DMS 273 treated with DMSO at 0.1 percent for 48 hours (cell line): Measurements from ENCODE around the gene SYDE2.
"Not testable (repeated sequence)": the region's sequence is repeated elsewhere in the genome, so short reads cannot be mapped to it uniquely, and the experiment has no call there.

Experiments
- DNase-seq: peaks from one replicate; lab custom pipeline; 2025; lab: John Stamatoyannopoulos, UW

The SYDE2 gene

DNA sequence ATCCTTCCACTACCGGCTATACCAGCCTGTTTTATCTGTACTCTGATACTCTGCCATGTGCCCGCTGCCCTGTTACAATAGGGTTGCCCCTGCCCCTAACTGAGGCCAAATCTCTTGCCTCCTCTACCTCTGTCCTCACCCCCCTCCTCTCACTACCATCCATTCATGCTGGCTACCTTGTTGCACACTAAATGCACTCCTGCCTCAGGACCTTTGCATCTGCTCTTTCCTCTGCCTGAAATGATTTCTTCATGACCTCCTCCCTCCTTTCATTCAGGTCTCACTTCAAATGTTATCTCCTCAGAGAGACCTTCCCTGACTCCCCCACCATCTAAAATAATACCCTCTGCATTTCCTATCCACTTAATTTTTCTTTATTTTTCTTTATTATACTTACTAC, 7.7 kb upstream of the SYDE2 start:
- DNase-seq = no peak

DNA sequence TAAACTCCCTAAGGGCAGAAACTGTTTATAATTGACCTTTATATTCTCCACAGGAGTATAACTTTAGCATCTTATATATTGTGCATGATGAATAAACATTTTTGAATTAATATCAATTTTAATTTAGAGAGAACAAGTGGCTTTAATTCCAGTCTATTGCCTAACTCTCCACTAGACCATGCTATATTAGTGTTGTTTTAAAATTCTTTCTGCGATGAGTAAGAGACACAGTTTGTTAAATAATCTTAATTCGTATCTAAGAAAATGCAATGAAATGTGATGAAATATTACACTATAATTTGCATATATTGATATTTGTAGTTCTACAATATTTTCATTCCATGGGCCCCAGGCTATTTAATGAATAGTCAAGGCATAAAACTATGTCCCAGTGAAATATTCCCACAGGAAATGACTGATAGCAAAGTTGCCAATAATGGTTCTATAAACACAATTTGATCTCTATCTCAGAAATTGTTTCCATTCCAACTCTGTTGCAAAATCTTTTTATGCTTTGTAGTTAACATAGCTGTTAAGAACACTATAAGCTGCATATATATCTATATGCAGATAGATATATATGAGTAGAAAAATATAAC, 2.9 kb upstream of the SYDE2 start:
- no peak for DNase-seq

DNA sequence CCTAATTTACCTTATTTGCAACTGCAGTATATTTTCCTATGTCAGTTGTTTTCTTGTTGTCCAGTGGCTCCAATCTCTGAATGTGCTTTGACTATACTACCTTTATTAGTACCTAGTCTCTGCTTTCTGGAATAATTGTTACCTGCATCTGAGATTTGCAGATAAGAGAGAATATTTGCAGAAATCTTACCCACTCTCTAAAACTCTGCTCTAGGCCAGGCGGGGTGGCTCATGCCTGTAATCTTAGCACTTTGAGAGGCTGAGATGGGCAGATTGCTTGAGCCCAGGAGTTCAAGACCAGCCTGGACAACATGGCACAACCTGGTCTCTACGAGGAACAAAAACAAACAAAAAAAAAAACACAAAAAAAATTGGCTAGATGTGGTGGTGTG, 2.0 kb upstream of the SYDE2 start:
- no peak for DNase-seq

DNA sequence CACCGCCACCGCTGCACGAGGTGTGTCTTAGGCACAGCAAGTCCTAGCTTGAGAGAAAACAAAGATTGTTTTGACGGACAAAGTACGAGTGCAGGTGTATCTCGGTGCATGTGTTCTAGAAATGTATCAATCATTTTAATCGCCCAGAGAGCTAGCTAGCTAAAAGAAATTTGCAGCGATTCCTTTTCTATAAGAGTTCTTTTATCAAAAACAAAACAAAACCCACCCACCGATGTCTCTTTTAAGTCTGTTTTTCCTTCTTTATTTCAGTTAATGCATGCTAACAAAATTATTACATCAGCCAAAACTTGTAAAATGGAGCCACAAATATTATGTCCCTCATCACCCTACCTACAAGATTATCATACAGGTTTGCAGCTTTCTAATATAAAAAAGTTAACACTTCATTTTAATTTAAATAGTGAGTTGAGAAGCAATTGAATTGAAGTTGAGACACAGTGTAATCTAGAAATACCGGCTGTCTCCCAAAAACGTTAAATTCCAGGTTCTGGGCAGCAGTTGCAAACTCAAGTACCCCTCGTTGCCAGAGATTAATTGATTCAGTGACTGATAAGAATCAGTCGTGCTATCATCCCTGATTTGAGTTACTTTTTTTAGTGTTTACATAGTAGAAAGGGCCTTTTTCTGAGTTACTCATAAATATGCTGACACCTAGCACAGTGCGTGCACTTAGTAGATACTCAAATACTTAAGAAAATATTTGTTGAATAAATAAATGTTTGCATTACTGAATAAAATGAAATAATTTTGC, 1.5 kb upstream of the SYDE2 start:
- no peak for DNase-seq

DNA sequence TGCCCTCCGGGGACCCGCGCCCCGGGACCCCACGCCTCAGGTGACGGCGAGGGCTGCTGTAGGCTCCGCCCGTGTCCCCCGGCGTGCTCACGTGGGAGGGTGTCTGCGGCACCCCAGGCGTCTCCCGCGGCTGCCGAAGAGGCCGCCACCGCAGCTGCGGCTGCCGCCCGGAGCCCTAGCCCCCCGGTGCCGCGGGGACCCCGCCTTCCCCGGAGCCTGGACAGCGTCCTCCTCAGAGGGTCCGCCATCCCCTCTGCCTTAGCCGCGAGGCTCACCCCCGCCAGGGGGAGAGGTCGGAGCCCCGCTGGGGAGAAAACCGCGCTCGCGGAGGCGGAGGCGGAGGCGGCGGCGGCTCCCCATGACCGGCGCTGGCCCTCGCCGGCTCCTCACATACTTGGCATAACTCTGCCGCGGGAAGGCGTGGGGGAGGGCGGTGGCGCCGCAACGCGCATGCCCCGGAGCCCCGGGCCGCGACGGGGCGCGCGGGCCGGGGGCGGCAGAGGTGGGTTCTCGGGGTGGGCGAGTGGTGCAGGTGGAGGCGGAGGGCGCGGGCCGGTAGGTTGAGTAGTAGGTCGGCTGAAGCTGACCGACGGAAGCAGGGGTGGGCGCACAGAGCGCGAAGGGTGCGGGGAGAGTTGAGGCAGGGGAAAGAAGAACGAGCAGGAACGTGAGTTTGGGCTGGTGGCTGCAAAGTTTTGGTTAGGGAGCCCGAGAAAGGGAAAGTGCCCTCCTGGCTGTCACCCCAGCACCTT, 700 bp upstream of the SYDE2 start:
- DNase-seq = no peak

DNA sequence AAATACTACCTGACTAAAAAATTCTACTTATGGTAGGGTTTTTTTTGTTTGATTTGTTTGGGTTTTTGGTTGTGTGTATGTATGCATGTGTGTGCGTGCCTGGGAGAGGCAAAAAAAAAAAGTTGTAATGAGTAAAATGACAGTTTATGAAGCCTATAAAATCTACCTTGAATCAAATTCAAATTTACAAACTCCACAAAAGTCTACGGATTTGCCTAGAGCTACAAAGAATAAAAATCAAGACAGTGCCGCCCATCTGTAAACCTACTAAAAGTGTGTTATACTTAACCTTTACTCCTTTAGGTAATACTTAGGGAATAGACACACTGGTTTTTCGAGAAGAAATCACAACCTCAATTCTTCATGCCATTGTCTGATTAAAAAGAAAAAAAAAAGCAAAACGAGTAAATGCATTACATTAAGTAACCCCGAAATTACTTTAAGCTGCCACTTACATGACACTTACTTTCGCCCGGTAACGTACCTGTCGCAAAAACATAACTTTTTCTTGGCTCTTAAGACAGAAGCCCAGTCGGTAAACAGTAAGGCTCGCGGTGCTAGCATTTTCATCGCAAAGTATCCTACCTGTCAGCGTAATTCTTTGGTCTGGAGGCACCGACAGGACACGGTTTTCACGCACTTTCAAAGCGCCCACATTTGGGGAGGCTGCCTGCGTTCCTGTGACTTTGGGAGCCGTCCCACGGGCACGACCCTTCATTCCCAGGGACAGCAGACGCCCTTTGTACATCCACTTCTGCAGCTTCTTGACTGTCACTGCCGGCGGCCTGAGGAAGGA, 951 bp downstream of the SYDE2 start:
- peak; percentile 7 for DNase-seq

DNA sequence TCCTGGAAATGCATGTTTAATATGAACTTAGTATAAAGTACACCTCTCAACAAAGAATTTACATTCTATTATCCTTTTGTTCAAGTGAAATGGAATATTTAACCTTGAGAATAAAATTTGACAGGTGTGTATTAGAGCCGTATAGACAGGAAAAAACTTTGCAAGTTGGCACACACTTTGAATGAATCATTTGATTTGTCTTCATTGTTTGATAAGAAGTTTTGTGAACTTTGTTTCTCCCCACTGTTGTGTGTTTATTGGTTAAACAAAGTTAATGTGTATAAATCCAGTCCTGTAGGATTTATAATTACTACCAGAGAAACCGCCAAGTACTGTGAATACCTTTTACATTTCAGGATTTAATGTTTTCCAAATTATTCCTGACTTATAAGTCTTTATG, 2.0 kb downstream of the SYDE2 start:
- DNase-seq = no peak

DNA sequence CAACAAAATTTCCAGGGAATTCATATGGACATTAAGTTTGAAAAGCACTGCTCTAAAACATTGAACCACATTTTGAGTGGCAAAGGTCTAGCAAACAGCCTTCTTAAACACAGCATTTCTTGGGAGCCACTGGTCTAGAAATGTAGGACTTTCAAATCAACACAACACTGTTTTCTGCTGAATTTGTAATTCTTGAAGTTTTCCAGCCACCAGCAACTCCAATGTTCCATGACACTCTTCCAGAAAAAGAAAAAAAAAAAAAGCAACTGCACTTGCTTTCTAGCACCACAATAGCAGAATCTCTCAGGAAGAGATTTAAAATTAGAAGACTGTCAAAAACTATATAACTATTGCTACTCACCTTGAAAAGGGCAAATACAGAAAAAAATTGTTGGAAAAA, 4.5 kb downstream of the SYDE2 start:
- DNase-seq = no peak

DNA sequence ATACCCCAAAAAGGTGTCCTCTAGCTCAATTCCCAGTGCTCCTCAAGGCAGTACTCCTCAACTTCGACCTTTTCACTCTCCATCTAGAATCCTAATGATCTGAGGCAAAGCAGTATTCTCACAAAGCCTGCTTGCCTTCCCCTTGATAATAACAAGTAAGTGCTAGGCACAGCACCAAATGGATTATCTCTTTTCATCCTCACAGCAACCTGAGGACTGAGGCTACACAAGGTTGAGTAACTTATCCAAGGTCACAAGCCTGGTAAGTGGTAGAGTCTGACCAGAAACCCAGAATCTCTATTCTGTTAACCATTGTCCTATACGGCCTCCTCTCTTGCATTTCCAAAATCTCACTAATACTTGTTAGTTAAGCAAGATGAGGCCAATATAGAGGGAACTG, 5.1 kb downstream of the SYDE2 start:
- DNase-seq = no peak

DNA sequence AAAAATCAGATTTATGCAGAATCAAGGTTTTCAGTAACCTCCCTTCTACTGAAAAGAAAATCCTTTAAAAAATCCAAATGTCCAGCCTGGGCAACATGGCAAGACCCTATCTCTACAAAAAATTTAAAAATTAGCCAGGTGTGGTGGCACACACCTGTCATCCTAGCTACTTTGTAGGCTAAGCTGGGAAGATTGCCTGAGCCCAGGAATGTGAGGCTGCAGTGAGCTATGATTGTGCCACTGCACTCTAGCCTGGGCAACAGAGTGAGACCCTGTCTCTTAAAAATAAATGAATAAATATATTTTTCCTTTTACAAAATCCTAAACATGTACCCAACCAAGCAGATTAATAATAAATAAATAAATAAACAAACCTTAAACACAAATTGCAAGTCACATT, 8.7 kb downstream of the SYDE2 start:
- not testable (repeated sequence) for DNase-seq

DNA sequence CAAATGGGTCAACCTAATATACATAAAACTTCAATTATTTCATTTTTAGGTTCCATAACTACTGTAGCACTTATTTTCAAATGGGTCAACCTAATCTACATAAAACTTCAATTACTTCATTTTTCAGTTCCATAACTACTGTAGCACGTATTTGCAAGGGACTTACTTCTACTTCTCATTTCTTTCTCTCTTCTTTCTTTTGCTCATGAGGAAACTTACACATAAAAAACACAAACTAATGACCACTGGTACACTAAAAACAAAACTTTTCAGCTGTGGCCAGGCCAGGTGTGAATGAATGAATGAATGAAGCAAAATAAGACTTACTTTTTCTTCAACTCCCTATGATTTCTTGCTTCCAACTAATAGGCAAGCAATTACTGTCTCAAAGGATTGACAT, 11.7 kb downstream of the SYDE2 start:
- no peak for DNase-seq

DNA sequence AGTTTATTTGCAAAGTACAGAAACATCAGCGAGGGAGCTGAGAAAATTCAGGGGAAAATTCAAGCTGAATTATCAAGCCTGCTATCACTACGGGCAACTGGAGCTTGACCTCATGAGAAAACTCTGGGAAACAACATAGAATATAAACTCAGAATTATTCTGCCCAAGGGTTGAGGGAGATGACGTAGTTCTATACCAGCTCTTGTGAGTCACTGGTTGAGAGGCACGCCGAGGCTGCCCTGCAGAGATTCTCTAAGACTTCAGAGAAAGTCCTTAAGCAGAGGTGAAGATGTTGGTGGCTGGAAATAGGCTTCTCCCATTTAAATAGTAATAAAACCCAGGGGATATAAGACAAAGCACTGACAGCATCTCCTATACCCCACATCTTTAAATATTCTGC, 12.3 kb downstream of the SYDE2 start:
- DNase-seq = no peak

DNA sequence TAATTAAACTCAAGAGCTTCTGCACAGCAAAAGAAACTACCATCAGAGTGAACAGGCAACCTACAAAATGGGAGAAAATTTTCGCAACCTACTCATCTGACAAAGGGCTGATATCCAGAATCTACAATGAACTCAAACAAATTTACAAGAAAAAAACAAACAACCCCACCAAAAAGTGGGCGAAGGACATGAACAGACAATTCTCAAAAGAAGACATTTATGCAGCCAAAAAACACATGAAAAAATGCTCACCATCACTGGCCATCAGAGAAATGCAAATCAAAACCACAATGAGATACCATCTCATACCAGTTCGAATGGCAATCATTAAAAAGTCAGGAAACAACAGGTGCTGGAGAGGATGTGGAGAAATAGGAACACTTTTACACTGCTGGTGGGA, 13.8 kb downstream of the SYDE2 start:
- DNase-seq = not testable (repeated sequence)

DNA sequence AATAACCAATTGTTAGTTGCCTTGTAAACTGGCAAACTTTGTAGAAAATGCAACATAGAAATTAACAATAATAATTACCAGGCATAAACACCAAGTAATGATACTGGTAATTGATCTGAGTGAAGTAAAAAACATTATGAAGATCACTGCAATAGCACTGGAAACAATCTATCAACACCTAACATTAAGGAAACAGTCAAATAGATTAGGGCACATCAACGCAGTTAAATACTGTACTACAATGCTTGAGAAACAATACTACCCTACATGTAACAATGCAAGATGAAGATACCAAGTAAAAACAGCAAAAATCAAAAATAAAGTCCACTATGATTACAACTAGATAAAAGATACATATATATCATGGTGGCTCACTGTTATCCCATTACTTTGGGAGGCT, 16.6 kb downstream of the SYDE2 start:
- no peak for DNase-seq

DNA sequence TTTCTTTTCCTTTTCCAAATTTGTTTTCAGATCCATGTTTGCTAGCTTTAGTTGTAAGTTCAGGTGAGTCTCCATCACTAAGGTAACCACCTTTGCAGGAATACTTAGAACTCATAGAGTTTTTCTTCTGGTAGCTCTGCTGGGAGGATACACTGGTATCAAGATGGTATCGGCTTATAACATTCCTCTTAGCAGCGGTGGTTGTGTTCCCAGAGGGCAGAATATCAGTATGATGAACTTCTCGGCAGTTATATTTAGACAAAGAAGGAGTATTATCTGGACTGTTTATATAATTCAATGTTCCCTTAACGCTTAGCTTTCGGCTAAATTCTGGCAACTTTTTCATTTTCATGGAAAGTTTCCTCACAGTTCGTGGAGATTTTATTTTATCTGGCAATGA, 18.1 kb downstream of the SYDE2 start:
- no peak for DNase-seq

DNA sequence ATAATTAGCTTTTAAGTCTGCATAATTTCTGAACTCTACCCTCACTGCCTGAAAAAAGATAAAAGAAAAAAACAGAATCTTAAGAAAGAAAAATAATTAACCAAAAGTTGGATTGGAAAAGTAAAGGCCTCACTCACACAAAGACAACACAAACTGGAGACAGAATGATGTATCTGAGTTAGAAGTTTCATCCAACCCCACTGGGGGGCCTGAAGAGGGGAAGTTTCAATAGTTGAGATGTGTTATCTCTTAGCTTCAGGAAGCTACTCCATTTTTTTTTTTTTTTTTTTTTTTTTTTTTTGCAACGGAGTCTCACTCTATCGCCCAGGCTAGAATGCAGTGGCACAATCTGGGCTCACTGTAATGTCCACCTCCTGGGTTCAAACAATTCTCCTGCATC, 19.9 kb downstream of the SYDE2 start:
- DNase-seq = no peak

DNA sequence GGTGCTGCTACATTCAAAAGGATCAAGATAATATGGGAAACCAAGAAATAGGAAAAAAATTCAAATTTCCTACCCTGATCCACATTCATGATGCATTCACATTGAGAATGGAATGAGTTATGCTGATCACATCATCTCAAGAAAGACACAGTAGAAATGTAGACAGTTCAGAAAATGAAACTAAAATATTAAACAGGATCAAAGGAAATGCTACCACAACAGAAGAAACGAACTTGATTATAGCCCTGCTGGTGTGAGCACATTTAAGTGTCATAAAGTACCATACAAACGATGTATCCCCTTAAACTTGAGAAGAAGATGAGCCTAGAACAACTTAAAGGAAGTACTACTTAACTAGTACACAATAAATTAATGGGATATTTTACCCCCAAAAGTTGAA, 21.3 kb downstream of the SYDE2 start:
- no peak for DNase-seq

DNA sequence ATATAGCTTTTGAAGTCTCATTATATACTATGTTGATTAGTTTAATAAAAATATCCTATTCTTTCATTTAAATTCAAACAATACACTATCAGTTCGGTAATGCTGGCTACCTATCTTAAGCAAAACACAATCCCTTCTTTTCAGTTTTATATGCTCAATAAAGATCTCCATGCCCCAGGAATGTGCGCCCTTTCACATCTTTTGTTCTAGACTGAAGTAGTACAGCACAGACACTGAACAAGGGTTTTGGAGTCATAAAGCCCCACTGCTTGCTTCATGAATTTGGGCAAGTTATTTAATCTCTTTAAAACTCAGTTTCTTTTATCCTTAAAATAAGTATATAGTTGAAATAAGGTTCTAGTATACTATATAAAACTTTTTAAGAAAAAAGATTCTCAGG, 22.4 kb downstream of the SYDE2 start:
- no peak for DNase-seq

DNA sequence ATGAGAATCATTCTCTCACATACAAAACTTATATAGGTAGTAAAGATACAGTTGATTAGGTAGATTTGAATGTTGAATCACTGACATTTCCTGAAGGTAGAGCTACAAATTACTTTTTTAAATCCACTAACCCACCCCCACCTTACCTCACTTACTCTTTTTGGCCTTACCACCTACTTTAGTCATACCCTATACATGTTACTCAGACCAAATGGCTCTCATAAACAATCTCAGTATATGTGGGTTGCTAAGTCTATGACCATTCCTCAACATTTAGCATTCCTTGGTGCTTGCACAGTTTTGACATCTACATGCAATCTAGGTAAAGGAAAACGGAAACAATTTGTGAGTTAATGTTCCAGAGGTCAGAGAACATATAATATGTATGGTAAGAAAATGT, 26.3 kb downstream of the SYDE2 start:
- DNase-seq = no peak

DNA sequence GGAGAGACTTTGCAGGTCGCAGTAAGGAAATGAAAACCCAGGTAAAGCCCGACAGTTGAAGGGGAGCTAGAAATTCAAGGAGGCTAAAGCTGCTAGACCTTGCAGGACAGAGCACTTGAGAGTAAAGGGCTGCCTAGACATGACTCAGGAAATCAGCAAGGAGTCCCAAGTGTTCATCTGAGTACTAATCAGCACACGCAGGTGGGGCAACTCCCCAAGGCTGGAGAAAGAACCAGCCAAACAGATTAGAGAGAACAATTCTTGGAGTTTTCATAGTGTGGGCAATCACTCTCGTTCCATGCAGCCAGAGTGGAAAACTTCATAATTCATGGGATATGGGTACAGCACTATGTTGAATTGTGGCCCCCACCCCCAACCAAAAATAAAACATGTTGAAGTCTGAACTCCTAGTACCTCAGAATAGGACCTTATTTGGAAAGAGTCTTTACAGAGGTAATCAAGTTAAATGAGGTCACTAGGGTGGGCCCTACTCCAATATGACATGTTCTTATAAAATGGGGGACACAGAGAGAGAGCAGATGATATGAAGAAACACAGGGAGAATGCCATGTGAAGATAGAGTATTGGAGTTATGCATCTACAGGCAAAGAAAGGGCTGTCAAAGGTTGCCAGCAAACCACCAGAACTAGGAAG, 28.0 kb downstream of the SYDE2 start:
- DNase-seq = no peak

DNA sequence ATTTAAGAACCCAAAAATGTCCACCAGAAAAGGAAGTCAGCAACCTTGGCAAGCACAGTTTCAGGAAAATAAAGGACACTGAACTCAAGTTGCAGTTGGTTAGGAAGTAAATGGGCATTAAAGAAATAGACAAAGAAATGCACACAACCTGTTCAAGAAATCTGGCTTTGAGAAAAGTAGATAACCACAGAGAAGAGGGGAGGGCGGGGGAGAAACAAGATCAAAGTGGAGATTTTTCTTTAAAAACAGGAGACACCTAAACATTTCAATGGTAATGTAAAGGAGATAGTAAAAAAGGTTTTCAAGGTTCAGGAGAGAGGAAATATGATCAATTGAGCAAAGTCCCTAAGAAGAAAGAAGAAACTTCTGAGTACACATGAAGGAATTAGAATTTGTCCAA, 29.1 kb downstream of the SYDE2 start:
- no peak for DNase-seq

DNA sequence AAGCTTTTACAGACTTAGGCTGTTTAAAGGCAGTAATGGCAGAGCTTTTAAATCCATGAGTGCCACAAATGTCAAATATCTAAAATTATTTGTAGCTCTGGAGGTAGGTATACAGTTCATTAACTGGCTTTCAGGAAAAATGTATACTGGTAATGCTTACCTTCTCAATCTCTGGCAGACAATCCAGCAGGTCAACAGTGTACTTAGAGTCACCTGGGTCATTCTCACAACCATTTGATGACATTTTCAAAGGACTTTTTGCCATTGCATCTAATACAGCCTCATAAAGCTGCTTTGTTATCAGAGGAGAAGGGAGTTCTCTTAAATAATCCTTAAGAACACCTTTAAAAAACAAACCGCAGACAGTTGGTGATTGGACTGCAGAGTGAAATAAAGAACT, 31.9 kb downstream of the SYDE2 start:
- DNase-seq = no peak
